NCI-H2107 (cell line): ENCODE results near the gene SPOCK3.
"Not testable (repeated sequence)": the region's sequence is repeated elsewhere in the genome, so short reads cannot be mapped to it uniquely, and the experiment has no call there.

Source experiments
- DNase-seq: peaks from one replicate; lab custom pipeline; 2025; lab: John Stamatoyannopoulos, UW

The SPOCK3 gene

DNA sequence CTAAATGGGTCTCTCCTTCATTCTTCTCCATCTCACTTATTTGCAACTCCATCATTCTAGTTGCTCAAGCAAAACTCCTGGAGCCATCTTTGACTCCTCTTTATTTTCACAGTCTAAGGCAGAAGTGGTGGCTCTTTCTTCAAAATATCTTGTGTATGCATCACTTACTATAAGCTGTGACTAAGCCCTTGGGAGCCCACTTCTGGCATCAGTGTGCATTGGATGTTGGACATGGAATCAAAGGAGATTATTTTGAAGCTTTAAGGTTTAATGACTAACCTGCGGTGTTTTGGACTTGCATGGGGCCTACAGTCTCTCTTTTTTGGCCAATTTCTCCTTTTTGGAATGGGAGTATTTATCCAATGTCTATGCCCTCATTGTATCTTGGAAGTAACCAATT, 276.8 kb downstream of the SPOCK3 start:
- no peak for DNase-seq

GRCh38 chr4:166956484-166956883, 277.8 kb downstream of the SPOCK3 start:
- no peak for DNase-seq

DNA sequence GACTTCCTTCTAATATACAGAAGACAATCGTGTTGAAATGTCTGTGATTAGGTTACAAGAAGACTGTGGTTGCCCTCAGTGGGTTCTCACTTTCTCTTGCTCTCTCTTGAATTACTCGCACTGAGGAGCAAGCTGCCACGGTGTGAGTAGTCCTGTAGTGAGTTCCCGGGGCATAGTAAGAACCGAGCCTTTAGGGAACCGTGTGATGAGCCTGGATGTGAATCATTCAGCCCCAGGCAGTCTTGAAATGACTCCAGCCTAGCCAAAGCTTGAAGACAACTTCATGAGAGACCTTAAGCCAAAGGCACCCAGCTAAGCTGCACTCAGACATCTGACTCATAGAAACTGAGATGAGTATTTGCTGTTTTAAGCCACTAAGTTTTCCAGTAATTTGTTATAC, 292.7 kb downstream of the SPOCK3 start:
- DNase-seq: no peak

DNA sequence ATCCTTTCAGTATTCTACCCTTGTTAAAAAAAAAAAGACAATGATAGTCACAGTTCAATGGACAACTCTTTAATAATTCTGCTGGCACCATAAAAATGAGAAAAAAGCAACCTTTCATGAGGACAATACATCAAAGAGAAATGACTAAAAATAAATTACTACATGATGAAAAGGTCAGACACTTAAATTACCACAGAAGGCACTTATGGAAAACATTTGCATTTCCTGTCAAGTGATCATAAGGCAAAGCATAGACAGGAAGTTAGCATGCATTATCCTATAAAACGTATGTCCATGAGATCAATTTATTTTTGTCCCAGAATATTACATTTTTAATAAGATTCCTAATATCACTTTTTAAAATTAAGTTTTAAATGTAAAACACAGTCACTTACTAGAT, 303.8 kb downstream of the SPOCK3 start:
- no peak for DNase-seq

GRCh38 chr4:166924424-166924823, 309.9 kb downstream of the SPOCK3 start:
- DNase-seq: no peak

GRCh38 chr4:166913926-166914325, 320.4 kb downstream of the SPOCK3 start:
- no peak for DNase-seq

DNA sequence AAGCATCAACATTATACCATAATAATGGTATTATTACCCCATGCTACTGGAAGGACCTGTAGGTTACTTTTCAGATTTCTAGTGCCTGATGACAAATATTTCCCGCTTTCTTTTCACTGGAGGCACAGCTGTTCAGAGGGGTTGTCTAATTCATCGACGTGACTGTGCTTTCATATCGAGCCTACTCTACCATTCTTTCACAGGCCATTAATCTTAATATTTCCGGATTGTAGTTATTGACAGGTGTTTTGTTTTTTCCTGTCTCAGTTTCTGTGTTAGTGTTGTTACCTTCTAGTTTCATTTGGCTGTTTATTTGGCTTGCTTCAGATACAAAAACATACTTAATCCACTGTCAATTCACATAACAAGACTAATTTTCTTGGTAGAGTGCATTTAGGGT, 330.9 kb downstream of the SPOCK3 start:
- DNase-seq: no peak

GRCh38 chr4:166902941-166903340, 331.4 kb downstream of the SPOCK3 start:
- DNase-seq: no peak

- DNase-seq: no peak
These were observed 338.0 kb downstream of the SPOCK3 start for GRCh38 chr4:166896254-166896653.

DNA sequence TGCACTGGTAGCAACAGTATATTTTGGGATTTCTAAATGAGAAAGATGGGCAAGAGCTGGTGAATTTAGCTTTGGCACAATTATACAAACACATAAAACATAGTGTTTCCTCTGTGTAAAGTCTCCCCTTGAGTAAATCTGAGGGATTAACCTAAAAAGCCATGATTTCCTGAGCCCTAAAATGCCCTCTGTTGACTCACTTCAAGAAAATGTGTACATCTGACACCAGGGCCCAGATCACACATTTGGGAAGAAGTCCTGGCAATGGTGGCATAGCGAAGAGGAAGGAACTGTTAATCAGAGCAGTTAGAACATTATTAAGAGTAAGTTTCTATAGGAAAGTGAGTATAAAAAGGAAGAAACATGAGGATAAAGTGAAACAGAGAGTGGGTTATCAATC, 338.5 kb downstream of the SPOCK3 start:
- DNase-seq: no peak

GRCh38 chr4:166887457-166887856, 346.8 kb downstream of the SPOCK3 start:
- no peak for DNase-seq

DNA sequence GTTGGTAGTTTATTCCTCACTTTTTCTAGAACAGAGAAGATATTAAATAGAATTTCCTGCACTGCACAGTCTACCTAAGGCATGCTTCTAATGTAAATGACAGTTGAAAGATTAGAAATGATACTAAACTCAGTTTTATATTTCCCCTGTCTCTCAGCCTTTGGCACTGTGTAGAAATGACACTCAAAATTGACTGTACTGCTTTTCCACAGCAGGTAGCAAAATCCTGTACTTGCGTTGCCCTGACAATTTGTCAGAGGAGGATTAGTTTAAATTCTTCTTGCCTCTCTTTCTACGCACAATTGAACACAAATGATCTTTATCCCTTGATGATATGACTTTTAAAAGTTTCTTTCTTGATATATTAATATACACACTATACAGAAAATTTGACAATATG, 347.6 kb downstream of the SPOCK3 start:
- no peak for DNase-seq

DNA sequence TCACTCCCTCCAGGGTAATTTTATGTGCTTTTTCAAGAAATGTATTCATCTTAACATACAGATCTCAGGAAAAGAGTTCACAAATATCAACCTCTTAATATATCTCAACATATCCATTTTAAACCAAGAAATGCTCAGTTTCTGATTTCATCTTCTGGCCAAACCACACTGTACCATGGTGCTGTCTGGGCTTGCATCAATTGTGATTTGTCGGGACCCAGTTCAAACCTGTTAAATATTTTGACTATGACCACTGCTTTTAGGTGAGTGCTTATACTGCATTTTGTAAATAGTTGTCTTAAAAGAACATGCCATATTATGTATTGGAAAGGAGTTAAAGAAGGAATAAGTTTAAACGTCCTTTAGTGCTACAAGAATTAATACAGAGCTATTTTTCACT, 352.1 kb downstream of the SPOCK3 start:
- DNase-seq: no peak

GRCh38 chr4:166875821-166876220, 358.5 kb downstream of the SPOCK3 start:
- DNase-seq: no peak

GRCh38 chr4:166862032-166862431, 372.3 kb downstream of the SPOCK3 start:
- no peak for DNase-seq

GRCh38 chr4:166850398-166850797, 383.9 kb downstream of the SPOCK3 start:
- not testable (repeated sequence) for DNase-seq

DNA sequence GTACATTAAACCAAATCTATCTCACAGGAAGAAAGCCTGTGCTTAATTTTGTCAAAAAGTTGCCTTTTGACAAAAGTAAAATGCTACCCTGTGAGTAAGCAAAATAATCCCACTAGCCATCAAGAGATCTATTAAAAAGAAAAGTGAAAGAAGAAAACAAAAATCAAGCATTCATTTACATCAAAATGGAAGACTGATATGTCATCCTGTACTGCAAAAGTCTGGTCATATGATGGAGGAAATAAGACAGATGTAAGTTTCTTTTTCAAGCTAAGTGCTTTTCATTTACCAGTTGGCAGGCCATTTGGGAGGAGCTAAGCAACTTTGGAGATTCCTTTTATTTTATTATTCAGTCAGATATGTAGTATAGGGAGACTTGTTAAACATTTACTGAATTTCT, 387.4 kb downstream of the SPOCK3 start:
- no peak for DNase-seq

DNA sequence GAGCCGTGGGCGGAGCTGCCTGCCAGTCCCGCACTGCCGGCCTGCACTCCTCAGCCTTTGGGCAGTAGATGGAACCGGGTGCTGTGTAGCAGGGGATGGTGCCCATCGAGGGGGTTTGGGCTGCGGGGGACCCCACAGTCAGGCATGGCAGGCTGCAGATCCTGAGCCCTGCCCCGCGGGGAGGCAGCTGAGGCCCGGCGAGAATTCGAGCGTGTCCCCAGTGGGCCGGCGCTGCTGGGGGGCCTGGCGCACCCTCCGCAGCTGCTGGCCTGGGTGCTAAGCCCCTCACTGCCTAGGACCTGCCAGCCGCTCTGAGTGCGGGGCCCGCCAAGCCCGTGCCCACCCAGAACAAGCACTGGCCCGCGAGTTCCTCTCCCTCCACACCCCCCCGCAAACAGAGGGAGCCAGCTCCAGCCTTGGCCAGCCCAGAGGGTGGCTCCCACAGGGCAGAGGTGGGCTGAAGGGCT, 391.5 kb downstream of the SPOCK3 start:
- DNase-seq: no peak

DNA sequence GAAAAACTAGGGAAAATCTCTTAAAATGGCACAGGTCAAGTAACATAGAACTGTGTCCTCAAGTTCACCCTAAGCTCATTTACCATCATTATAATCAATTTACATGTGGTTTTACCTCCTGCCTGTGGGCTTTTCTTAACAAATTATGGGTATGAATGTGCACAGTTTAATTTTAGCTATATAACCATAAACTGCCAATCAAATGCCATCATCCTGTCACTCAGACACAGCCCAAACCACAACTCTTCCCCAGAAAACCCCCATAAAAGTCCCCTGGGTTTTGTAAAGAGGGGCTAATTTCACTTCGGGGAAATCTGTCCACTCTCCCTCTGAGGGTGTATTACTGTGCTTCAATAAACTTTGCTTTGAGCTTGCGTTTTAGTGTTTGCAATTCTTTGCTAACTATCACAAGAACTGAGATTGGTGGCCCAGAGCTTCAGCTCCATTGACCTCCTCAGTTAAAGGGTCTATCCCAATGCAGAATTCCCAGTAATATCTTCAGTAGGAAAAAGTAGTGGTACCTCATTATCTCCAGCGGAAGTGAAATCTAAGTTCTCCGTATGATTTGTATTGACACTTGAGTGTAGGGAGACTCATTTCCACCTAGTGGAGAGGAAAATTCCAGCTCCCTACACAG, 394.6 kb downstream of the SPOCK3 start:
- DNase-seq: no peak

DNA sequence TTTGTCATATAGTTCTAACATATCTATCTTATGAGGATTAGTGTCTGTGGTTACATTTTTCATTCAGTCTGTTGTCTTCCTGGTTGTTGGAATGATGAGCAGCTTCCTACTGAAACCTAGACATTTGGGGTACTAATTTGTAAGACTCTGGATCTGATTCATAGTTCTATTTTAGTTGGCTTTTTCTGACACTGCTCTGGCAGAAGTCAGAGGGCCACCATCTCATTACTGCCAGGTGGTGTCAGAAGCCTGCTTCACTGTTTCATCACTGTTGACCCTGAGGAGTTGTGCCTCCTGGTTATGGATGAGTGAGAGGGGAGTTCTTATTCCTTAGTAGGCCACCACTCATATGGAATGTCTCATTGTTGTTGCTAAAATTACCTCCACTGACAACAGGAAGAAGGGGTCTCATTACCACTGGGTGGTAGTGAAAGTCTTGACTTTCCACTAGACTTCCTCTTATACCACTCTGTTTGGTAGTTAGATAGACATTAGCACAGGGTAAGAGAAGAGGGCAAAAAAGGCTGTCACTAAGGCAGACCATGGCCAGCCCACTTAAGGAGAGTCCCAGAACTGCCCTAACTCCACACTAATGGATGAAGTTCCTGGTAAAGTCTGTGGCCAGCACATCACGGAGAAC, 395.2 kb downstream of the SPOCK3 start:
- no peak for DNase-seq

GRCh38 chr4:166836865-166837264, 397.4 kb downstream of the SPOCK3 start:
- no peak for DNase-seq

DNA sequence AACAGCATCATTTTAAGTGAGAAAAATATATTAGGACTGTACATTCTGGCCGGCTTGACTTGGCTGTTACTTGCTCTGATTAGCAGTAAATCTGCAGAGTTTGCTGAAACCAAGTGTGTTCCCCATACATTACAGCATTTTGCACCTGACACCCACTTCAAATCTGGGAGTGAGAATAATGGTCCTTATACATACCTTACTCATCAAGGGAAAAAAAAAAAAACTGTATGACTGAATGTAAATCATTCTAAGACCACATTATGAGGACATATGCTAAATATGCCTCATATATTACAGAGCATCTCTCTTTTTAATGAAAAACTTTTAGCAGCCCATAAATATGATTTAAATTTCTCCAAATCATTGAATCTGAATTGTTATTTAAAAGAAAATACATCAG, 406.7 kb downstream of the SPOCK3 start:
- DNase-seq: no peak

- DNase-seq: no peak
These were observed 407.1 kb downstream of the SPOCK3 start for GRCh38 chr4:166827167-166827566.

- DNase-seq: no peak
These were observed 410.4 kb downstream of the SPOCK3 start for GRCh38 chr4:166823848-166824247.
